HG03342 (cell line): ENCODE measurements around the gene RAPGEF2.
"Not testable (repeated sequence)": the region's sequence is repeated elsewhere in the genome, so short reads cannot be mapped to it uniquely, and the experiment has no call there.

Experiments used
- ATAC-seq: cut with Tn5 transposase; IDR thresholded peaks from one replicate; pipeline ENCODE4 v1.9.1; 2021; ENCODE audit warnings: mild to moderate bottlenecking, moderate library complexity; ENCODE audit not compliant: unreplicated experiment

Gene RAPGEF2, protein sequence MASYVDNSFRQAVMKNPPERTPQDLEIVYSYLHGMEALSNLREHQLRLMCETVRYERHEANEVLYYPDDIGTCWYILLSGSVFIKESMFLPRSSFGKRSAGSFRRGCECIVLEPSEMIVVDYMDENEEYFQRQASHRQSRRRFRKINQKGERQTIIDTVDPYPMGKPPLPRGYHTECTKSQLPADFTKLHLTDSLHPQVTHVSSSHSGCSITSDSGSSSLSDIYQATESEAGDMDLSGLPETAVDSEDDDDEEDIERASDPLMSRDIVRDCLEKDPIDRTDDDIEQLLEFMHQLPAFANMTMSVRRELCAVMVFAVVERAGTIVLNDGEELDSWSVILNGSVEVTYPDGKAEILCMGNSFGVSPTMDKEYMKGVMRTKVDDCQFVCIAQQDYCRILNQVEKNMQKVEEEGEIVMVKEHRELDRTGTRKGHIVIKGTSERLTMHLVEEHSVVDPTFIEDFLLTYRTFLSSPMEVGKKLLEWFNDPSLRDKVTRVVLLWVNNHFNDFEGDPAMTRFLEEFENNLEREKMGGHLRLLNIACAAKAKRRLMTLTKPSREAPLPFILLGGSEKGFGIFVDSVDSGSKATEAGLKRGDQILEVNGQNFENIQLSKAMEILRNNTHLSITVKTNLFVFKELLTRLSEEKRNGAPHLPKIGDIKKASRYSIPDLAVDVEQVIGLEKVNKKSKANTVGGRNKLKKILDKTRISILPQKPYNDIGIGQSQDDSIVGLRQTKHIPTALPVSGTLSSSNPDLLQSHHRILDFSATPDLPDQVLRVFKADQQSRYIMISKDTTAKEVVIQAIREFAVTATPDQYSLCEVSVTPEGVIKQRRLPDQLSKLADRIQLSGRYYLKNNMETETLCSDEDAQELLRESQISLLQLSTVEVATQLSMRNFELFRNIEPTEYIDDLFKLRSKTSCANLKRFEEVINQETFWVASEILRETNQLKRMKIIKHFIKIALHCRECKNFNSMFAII (N-terminal part only)

DNA sequence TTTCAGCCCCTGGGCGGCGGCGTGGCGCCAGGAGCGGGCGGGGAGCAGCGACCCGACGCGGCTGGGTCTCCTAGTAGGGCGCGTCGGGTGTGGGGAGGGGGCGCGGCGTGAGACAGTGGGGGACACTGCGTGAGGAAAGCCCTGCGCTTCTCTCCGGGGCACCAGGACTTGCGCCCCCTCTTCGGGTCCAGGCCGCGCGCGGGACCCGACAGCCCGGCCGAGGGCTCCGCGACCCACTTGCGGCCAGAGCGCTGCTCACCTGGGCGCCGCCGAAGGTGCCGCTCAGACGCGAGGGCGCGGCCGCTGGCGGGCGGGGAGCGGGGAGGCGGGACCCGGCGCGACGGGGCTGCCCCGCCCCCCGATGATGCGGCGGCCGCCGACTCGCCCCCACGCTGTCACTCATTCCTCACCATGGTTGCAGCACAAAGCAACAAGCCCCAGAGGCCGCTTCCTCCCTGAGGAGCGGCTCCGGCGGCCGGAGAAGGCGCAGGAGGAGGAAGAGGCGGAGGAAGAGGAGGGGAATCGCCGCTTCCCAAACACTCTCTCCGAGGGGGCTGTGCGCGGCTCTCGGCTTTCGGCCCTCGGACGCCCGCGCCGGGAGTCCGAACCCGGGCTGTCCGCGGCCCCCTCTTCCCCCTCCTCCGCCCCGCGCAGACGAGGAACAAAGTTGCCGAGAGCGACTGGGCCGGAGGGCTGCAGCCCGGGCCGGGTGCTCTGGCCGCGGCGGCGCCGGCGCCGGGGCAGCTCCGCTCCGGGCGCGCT, at the start of gene RAPGEF2:
TSS of gene RAPGEF2 (plus strand) at position 458 of the 762 bp plus-strand sequence. CDS start 1,084 bp downstream, outside the sequence.
- ATAC-seq = peak; percentile 76

DNA sequence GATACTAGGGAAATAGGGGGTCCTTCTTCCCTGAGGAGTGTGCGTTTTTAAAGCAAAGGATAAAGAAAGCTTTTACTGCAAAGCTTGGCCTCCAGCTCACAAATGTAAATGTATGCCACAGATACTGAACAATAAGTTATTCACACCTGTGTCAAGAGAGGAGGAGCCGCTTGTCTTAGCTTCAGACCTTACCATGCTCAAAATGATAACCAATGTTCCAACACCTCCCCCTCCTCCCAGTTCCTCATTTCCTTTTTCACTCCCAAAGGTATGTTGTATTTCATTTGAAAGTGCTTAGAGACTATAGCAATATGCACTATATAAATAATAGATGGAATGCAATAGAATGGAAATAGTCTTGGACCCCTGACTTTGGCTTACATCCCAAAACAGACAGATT, 47.0 kb upstream of the RAPGEF2 start:
- no peak for ATAC-seq

DNA sequence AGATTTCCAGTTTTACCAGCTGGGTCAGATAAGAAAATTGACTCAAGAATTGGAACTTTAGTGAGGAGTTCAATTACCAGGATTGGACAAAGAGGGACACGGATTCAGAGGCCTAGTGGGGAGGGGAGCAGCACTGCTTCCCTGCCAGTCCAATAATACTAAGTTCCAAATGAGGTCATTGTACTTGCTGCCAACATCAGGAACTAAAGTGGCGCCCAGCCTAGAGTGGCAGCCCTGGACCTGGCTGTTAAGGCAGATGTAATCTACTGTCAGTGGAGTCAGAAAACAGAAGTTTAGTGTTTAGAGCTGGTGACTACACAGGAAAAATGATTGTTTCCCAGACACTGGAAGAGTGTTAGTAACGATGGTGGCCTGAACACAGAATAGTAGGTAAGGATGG, 42.7 kb upstream of the RAPGEF2 start:
- no peak for ATAC-seq

DNA sequence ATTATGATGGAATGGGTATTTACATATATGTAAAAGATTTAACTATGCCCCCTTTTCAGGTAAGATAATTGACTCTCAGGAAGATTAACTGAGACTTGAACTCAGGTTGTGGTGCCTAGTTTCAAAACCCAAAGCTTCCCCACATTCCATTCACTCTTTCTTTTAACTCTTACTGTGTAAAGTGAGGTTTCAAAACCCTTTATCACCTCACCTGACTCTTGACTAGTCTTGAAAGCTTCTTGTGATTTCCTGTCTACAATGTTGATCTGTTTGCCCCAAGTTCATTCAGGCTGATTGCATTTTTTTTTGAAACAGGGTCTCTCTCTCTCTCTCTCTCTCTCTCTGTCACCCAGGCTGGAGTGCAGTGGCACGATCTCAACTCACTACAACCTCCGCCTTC, 40.5 kb upstream of the RAPGEF2 start:
- no peak for ATAC-seq

DNA sequence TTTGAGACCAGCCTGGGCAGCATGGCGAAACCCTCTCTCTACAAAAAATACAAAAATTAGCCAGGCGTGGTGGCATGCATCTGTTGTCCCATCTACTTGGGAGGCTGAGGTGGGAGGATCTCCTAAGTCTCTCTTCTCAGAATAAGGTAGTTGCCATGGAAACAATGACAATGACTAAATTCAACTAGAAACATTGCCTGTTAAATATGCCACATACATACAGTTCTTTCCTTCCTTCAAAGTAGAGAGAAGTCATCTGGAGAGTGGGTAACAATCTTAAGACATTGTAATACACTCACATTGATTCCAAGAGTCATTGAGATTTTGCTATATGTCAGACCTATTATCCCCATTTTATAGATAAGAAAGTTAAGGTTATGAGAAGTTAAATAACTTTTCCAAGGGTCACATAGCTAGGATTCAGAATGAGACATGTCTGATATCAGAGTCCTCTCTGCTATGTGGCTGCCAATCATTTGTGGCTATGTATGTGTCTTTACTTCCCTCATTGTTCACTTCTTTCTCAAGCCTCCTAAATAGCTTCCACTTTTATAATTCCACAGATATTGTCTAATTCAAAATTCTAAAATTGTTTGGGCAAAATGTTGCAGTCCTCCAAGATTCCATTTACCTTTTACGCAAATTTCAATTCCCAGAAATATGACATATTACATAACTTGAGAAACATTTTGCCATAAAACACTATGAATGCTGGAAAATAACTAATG, 37.2 kb upstream of the RAPGEF2 start:
- ATAC-seq = no peak

DNA sequence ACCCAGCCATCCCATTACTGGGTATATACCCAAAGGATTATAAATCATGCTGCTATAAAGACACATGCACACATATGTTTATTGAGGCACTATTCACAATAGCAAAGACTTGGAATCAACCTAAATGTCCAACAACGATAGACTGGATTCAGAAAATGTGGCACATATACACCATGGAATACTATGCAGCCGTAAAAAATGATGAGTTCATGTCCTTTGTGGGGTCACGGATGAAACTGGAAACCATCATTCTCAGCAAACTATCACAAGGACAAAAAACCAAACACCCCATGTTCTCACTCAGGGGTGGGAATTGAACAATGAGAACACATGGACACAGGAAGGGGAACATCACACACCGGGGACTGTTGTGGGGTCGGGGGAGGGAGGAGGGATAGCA, 34.7 kb upstream of the RAPGEF2 start:
- not testable (repeated sequence) for ATAC-seq

DNA sequence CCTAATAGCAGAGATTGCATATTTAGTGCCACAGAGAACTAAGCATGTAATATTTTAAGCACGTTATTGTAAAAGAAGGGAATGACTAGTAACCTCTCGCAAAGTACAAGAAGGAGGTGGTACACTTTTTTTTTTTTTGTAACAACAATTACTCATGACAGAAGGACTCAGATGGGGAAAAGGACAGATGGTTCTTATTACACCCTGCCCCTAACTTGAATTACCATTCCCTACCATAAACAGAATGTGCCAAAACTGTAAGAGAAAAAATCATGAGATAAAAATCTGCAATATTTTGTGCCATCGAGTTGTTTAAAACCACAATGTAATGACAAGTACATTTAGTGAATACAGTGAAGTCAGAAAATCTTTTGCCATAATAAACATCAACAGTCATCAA, 33.0 kb upstream of the RAPGEF2 start:
- ATAC-seq = no peak

DNA sequence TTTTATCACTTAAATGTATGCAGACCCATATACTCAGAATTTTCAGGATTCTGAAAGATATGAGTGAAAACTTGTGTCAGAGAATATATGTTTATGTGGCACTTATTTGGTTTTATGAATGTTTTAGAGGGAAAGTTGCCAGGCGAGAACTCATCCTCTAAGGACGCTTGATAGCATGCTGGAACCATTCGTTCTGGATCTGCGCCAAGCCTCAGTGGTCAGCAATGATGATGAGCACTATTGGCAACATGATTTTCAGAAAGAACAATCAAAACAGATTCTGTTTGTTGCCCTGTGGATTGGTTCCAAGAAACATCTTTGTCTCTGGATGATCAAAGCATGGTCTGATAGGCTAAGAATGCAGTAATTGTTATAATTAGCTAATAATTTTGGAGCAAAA, 32.1 kb upstream of the RAPGEF2 start:
- no peak for ATAC-seq

DNA sequence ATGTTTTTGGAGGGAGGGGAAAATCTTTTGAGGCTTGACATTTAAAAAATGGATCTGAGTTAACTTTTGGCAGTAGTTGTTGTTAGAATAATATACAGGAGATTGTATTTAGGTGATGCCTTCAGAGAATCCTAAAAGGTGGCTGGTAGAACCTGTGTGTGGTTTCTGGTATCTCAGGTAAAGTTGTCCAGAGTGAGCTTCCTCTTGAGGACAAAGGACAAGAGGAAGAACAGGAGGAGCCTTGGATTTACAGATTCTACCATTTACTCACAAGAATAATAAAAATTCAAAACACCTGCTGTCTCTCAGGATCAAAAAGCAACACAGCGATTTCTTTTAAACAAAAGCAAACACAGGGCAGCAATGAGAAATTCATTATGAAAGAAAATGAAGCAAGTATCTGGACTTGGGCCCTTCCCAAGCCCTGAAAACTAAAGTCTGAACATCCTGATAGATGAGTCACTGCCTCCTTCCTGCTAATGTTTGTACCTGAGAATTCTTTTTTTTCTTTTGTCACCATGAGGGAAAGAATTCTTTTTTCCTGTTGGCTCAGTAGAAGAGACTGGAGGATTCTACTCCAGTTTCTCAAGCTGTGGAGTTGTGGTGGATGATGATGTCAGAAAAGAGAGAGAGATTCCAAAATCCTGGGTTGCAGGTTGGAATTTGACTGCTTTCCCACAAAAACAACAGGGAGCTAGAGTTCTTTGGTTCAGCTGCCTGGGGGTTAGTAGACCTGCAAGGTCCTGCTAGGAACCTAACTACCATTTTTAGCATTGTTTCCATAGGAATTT, 31.5 kb upstream of the RAPGEF2 start:
- no peak for ATAC-seq

DNA sequence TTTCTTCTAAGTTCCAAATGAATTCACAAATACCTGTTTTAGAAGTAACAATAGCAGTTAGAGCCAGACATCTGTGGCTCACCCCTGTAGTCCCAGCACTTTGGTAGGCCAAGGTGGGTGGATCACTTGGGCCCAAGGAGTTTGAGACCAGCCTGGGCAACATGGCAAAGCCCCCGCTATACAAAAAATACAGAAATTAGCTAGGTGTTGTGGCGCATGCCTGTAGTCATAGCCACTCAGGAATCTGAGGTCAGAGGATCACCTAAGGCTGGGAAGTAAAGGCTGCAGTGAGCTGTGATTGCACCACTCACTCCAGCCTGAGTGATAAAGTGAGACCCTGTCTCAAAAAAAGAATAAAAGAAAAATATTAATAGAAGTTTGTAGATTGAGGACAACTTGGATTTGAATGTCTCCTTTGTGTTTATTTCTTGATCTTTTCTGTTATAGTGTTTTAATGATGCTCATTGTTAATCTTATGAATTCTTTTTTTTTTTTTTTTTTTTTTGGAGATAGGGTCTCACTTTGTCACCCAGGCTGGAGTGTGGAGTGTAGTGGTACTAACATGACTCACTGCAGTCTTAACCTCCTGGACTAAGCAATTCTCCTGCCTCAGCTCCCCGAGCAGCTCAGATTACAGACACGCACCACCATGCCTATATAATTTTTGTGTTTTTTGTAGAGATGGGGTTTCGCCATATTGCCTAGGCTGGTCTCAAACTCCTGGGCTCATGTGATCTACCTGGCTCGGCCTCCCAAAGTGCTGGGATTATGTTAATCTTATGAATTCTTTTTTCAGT, 30.7 kb upstream of the RAPGEF2 start:
- ATAC-seq = no peak

DNA sequence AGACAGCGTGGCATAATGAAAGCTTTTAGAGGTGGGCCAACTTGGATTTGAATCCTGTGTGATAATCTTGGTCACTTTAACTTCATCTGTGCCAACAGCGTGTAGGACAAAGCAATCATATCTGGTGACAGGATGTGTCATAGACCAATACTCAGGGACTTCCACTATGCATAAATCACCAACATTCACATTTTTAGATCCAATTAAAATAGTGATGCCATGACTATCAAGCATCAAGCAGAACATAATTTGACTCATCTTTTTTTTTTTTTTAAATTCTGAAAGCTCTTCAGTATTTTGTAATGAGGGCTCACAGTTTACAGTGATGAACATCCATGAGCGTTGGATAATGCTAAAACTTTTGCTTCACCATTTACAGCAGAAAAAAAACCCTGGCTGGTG, 27.3 kb upstream of the RAPGEF2 start:
- no peak for ATAC-seq

DNA sequence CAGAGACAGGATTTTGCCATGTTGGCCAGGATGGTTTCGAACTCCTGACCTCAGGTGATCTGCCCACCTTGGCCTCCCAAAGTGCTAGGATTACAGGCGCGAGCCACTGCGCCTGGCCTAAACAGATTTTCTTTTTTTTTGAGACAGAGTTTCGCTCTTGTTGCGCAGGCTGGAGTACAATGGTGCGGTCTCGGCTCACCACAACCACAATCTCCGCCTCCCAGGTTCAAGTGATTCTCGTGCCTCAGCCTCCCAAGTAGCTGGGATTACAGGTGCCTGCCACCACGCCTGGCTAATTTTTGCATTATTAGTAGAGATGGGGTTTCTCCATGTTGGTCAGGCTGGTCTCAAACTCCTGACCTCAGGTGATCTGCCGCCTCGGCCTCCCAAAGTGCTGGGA, 25.9 kb upstream of the RAPGEF2 start:
- ATAC-seq = not testable (repeated sequence)

DNA sequence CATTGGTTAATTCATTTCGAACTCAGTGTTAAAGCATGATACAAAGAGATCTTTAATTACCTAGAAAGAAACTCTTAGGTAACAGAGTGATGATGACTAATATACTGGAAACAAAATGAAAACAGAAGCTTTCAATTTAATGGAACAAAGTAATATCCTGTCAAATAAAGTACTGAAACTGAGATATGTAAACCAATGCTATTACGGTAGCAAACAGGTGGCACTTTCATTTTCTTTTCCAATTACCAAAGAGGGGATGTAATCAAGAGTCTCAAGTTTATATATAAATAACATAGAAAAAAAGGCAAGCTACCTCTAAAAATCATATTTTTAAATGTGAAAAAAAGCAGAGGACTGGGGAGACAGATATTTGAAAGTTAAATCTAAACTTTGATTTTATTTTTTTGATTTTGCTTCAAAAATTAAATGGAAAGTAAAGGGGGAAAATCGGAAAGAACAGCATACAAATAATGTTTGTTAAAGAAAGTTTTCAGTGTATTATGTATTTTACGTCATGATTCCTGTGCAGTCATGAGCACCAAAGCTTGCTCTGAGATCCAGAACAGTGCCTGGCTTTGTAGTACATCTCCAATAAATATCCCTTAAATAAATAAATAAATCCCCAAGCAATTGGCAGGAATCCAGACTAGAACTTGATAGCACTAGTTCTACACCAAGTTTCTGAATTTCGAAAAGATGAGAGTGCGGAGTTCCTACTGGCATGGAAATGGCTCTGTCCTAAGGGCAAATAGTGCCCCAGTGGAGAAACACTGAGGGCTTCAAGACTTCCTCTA, 25.0 kb upstream of the RAPGEF2 start:
- ATAC-seq = peak; percentile 93

DNA sequence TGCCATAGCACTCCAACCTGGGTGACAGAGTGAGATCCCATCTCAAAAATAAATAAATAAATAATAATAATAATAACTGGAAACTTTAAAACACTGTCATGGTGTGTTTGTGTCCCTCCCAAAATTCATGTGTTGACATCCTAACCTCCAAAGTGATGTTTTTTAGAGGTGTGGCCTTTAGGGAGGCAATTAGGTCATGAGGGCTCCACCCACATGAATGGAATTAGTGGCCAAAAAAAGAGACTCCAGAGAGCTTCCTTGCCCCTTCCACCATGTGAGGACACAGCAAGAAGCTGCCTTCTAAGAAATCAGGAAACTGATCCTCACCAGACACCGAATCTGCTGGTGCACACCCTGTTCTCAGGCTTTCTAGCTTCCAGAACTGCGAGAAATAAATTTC, 23.8 kb upstream of the RAPGEF2 start:
- no peak for ATAC-seq

DNA sequence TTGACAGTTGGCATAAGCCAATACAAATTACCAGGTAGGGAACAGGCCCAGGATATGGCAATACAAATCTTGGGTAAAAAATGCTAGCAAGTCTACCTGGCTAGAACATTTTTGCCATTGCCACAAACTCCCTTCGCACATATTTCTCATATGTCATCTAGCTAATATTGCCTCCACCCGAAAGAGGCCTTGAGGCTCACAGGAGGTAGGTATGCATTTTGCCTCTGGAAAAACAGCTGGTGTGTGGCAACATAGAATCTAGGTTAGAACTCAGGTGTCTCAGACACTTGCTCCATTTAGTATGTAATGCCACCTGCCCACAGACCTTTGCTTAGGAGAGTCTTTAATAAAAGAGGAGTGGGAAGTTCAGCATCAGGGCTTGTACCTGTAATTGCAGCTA, 16.3 kb upstream of the RAPGEF2 start:
- no peak for ATAC-seq

DNA sequence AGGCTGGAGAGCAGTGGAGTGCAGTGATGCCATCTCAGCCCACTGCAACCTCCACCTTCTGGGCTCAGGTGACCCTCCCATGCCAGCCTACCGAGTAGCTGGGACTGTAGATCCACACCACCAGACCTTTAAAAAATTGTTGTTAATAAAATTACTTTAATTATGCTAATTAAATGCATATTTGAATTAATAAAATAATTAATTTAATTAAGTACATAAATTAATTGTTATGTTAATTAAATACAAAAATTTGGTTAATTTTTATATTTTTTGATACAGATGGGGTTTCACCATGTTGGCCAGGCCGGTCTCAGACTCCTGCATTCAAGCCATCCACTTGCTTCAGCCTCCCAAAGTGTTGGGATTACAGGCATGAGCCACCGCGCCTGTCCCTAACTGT, 12.6 kb upstream of the RAPGEF2 start:
- no peak for ATAC-seq

DNA sequence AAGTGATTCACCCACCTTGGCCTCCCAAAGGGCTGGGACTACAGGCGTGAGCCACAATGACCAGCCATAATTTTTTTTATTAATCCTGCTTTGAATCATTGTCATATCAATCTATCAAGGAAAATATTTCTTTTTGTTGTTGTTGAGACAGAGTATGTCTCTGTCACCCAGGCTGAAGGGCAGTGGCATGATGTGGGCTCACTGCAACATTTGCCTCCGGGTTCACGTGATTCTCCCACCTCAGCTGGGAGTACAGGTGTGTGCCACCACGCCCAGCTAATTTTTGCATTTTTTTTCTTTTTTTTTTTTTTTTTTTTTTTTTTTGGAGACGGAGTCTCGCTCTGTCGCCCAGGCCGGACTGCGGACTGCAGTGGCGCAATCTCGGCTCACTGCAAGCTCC, 8.7 kb upstream of the RAPGEF2 start:
- ATAC-seq = not testable (repeated sequence)

DNA sequence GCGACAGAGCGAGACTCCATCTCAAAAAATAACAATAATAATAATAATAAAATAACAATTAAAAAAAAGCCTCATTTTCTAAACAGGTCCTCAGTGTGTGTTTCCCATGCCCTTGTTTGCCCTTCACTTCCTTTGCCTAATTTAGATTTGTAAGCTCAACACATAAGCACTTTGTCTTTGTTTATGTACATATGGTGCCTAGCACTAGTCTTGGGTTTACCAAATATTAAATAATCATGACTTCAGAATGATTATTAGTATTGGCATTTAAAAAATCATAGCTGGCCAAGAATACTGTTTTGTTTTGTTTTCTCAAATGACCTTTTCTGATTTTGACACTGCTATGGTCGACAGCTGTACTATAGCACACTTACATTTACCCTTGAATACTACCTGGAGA, 6.4 kb upstream of the RAPGEF2 start:
- ATAC-seq = no peak
